IPS-15b (cell line): ENCODE data around the gene ALDH18A1.

Experiments used
- H3K27me3 ChIP-seq: one replicate; pipeline ENCODE4 v1.6.1; 2013; ENCODE audit warnings: low read length; ENCODE audit not compliant: control insufficient read depth, insufficient read depth
- H3K36me3 ChIP-seq: one replicate; pipeline ENCODE4 v1.6.1; 2013; ENCODE audit warnings: low read length; ENCODE audit not compliant: control insufficient read depth, insufficient read depth
- H3K4me1 ChIP-seq: one replicate; pipeline ENCODE4 v1.6.1; 2013; ENCODE audit warnings: mild to moderate bottlenecking, low read length; ENCODE audit not compliant: control insufficient read depth, insufficient read depth
- H3K4me3 ChIP-seq: one replicate; pipeline ENCODE4 v1.5.1; 2013; ENCODE audit warnings: low read depth, low read length
- H3K9ac ChIP-seq: one replicate; pipeline ENCODE4 v1.6.1; 2013; ENCODE audit warnings: low read depth, mild to moderate bottlenecking, low read length
- H3K9me3 ChIP-seq: one replicate; pipeline ENCODE4 v1.6.1; 2013; ENCODE audit warnings: mild to moderate bottlenecking, low read length; ENCODE audit not compliant: control insufficient read depth, insufficient read depth

Gene ALDH18A1

GRCh38 chr10:95605163-95605562, 51.3 kb downstream of the ALDH18A1 start:
- H3K4me1 ChIP-seq: no peaks in the 10 kb centered on the region
- no peaks in the 10 kb centered on the region for H3K27me3 ChIP-seq
- no peak overlapping the region for H3K9ac ChIP-seq
- no peaks in the 10 kb centered on the region for H3K9me3 ChIP-seq
- H3K4me3 ChIP-seq: no peak overlapping the region
- H3K36me3 ChIP-seq: peaks cover 13% of the 10 kb centered on the region

GRCh38 chr10:95604630-95605029, 51.9 kb downstream of the ALDH18A1 start:
- H3K36me3 ChIP-seq: peaks cover 10% of the 10 kb centered on the region

GRCh38 chr10:95602382-95602781, 54.1 kb downstream of the ALDH18A1 start:
- no peak overlapping the region for H3K9ac ChIP-seq
- no peaks in the 10 kb centered on the region for H3K27me3 ChIP-seq
- H3K4me1 ChIP-seq: no peaks in the 10 kb centered on the region
- H3K9me3 ChIP-seq: no peaks in the 10 kb centered on the region
- H3K4me3 ChIP-seq: no peak overlapping the region
- peaks cover 4% of the 10 kb centered on the region for H3K36me3 ChIP-seq

More at GRCh38 chr10:95604630-95605029, 51.9 kb downstream of the ALDH18A1 start:
- Histone ChIP-seq H3K4me3 (no peak overlapping the region), H3K9me3 (no peaks in the 10 kb centered on the region), H3K4me1 (no peaks in the 10 kb centered on the region), H3K9ac (no peak overlapping the region), H3K27me3 (no peaks in the 10 kb centered on the region)

DNA sequence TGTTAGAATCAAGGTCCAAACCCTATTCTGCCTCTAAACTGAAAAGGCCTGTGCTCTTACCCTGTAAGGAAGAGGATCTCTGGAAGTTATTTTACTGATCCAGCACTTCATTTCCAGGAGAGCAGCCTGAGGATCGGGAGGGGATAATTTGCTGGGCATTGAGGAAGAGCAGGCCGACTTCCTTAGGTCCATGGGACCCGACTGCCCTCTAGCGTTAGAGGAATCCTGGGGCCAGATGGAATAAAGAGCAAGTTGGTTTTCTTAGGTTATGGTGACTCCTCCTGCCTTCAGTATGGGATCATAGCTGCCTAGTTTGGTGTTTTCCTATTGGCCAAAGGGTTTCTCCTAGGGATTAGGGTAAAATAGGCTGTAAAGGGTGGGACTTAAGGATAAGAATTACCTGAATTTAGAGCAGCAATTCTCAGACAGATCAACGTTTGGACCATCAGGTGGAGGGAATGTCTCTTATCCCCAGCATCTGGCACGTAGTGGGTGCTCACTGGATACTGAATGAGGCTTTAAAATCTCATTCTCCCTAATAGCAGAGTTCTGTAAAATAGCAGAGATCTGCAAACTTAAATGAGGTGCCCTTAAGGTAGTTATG, 55.3 kb downstream of the ALDH18A1 start:
- H3K9me3 ChIP-seq: no peaks in the 10 kb centered on the region
- H3K9ac ChIP-seq: no peak overlapping the region

DNA sequence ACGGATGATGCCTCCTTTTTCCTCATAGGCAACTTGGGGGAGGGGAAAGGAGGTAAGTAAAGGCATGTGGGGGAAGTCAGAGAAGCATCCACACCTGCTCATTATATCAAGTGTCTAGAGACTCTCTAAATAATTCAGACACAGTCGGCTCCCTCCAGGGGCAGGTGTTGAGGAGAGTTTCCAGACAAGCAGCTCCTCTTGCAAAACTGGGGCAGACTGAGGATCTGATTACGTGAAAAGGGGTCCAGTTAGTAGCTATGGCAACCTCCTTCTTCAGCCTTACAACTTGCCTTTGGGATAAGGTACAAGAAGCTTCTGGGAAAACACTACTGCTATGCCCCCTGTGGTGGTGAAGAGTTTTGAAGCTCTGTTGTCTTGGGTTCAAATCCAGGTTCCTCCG, 56.4 kb downstream of the ALDH18A1 start:
- no peaks in the 10 kb centered on the region for H3K9me3 ChIP-seq
- H3K4me1 ChIP-seq: no peaks in the 10 kb centered on the region
- H3K36me3 ChIP-seq: no peaks in the 10 kb centered on the region
- H3K4me3 ChIP-seq: no peak overlapping the region
- H3K9ac ChIP-seq: no peak overlapping the region
- no peaks in the 10 kb centered on the region for H3K27me3 ChIP-seq

More for the DNA sequence above, 55.3 kb downstream of the ALDH18A1 start:
- no peaks in the 10 kb centered on the region for H3K4me1 ChIP-seq
- H3K4me3 ChIP-seq: no peak overlapping the region
- no peaks in the 10 kb centered on the region for H3K27me3 ChIP-seq
- peaks cover 4% of the 10 kb centered on the region for H3K36me3 ChIP-seq

DNA sequence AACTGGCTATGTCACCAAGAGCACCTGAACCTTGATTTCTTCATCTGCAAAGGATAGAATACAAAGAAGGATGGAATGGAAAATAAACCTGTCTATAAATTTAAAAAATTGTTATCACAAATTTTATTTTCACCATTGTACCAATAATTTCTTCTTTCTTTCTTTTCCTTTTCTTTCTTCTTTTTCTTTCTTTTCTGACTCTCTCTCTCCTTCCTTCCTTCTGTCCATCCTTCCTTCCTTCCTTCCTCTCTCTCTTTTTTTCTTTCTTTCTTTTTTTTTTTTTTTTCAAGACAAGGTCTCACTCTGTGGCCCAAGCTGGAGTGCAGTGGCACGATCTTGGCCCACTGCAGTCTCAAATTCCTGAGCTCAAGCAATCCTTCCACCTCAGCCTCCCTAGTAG, 58.7 kb downstream of the ALDH18A1 start:
- Histone ChIP-seq H3K4me1 (no peaks in the 10 kb centered on the region), H3K36me3 (no peaks in the 10 kb centered on the region), H3K4me3 (no peak overlapping the region), H3K27me3 (no peaks in the 10 kb centered on the region), H3K9ac (no peak overlapping the region), H3K9me3 (no peaks in the 10 kb centered on the region)

GRCh38 chr10:95588025-95588424, 68.5 kb downstream of the ALDH18A1 start:
- H3K36me3 ChIP-seq: no peaks in the 10 kb centered on the region
- H3K27me3 ChIP-seq: no peaks in the 10 kb centered on the region
- H3K4me3 ChIP-seq: no peak overlapping the region
- no peaks in the 10 kb centered on the region for H3K9me3 ChIP-seq
- no peak overlapping the region for H3K9ac ChIP-seq
- no peaks in the 10 kb centered on the region for H3K4me1 ChIP-seq

DNA sequence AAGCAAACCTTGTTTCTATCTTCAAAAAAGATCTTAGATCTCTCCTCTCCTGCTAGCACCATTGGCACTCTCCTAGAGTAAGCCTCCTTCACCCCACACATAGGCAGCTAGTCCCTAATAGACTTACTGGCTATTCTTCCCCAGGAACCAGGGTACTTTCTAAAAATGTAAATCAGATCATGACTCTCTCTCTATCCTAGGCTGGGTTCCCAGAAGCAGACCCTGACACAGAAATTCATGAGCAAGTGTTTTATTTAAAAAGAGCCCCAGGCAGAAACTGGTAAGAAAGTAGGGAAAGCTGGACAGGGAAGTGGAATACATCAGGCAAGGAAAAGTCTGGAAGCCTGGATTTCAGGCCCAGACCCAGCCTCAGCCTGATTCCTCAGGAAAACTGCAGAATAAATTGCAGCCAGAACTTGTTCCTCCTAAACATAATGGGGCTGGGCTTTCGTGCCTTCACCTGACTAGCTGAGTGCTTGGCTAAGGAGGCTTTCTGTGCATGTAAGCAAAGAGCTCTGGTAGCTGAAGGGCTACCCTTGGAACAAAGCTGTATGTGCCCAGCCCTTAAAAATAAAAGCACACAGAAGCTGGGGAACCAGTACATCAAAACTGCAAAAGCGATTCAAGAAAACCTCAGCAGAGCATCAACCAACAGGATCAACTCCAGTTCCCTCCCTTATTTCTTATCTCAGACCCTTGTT, 76.5 kb downstream of the ALDH18A1 start:
- no peaks in the 10 kb centered on the region for H3K27me3 ChIP-seq
- no peaks in the 10 kb centered on the region for H3K36me3 ChIP-seq
- H3K4me1 ChIP-seq: no peaks in the 10 kb centered on the region
- no peak overlapping the region for H3K4me3 ChIP-seq
- H3K9me3 ChIP-seq: no peaks in the 10 kb centered on the region
- H3K9ac ChIP-seq: no peak overlapping the region

- no peaks in the 10 kb centered on the region for H3K27me3 ChIP-seq
- no peaks in the 10 kb centered on the region for H3K36me3 ChIP-seq
- H3K4me3 ChIP-seq: no peak overlapping the region
- H3K4me1 ChIP-seq: no peaks in the 10 kb centered on the region
- no peak overlapping the region for H3K9ac ChIP-seq
- H3K9me3 ChIP-seq: no peaks in the 10 kb centered on the region
Measured at GRCh38 chr10:95579292-95579691, 77.2 kb downstream of the ALDH18A1 start.

- Histone ChIP-seq H3K9me3 (no peaks in the 10 kb centered on the region), H3K4me1 (no peaks in the 10 kb centered on the region), H3K36me3 (no peaks in the 10 kb centered on the region), H3K4me3 (no peak overlapping the region), H3K9ac (no peak overlapping the region), H3K27me3 (no peaks in the 10 kb centered on the region)
Measured at GRCh38 chr10:95578619-95579018, 77.9 kb downstream of the ALDH18A1 start.

- Histone ChIP-seq H3K9me3 (no peaks in the 10 kb centered on the region), H3K36me3 (no peaks in the 10 kb centered on the region), H3K9ac (no peak overlapping the region), H3K4me3 (no peak overlapping the region), H3K27me3 (no peaks in the 10 kb centered on the region), H3K4me1 (no peaks in the 10 kb centered on the region)
Measured at GRCh38 chr10:95574649-95575365, 81.7 kb downstream of the ALDH18A1 start.
